HepG2 (cell line): ENCODE results near the gene IQCE.

ENCODE experiments used
- MXI1 ChIP-seq: IDR thresholded peaks from 3 replicates; pipeline ENCODE4 v1.6.1; 2012; ENCODE audit warnings: low read depth, low read length, inconsistent platforms, borderline replicate concordance
- NFYC ChIP-seq: IDR thresholded peaks from 2 replicates; pipeline ENCODE4 v1.6.1; 2016; ENCODE audit warnings: missing genetic modification reagents, missing compliant biosample characterization
- USF2 ChIP-seq, 2 experiments: sonication (generic) in 1 of 2; formaldehyde crosslinking in 1 of 2; IDR thresholded peaks; 2 replicates each; pipeline versions ENCODE4 v1.5.1 to v1.6.1; 2011 to 2020; ENCODE audit warnings: borderline replicate concordance in 1 of 2, low read depth in 1 of 2, low read length in 1 of 2, mild to moderate bottlenecking in 1 of 2, missing genetic modification reagents in 1 of 2, moderate library complexity in 1 of 2
- ZNF24 ChIP-seq: fragments of 450-650 bp; IDR thresholded peaks from 2 replicates; pipeline ENCODE4 v1.6.1; 2017; ENCODE audit warnings: antibody characterized with exemption, mild to moderate bottlenecking
- ZNF292 ChIP-seq: sonication (generic); formaldehyde crosslinking; IDR thresholded peaks from 2 replicates; pipeline ENCODE4 v1.8.1; 2022; ENCODE audit warnings: mild to moderate bottlenecking, low read depth, missing genetic modification reagents, borderline replicate concordance

GRCh38 chr7:2660359-2661095 is 101.7 kb downstream of the IQCE start:
- TF ChIP-seq MXI1 (no peak), ZNF292 (CRISPR knock-in tag) (no peak), USF2 (IDR thresholded peaks at IDR 0.05; ENCODE audit: low read depth, low read length) (no peak), USF2 (CRISPR knock-in tag; IDR thresholded peaks at IDR 0.05; ENCODE audit: borderline replicate concordance) (no peak), ZNF24 (no peak), NFYC (CRISPR knock-in tag) (no peak)
